Inferior parietal cortex (tissue), 1 donor: ENCODE results near the gene LPP.

Source experiments
- DNase-seq: peaks from one replicate; pipeline ENCODE4 v3.0.0-alpha.2; 2016; ENCODE audit errors: extremely low spot score

Gene LPP

GRCh38 chr3:188908002-188908850 lies 754.3 kb downstream of the LPP start:
- no peak for DNase-seq

- no peak for DNase-seq
These were observed 757.3 kb downstream of the LPP start for GRCh38 chr3:188911026-188911850.

GRCh38 chr3:188913084-188913483 lies 759.1 kb downstream of the LPP start:
- DNase-seq: no peak

GRCh38 chr3:188914552-188914951 lies 760.6 kb downstream of the LPP start:
- DNase-seq: no peak

GRCh38 chr3:188915127-188915526 lies 761.2 kb downstream of the LPP start:
- DNase-seq: no peak

GRCh38 chr3:188916934-188917401 lies 763.0 kb downstream of the LPP start:
- DNase-seq: no peak

- DNase-seq: no peak
These were observed 764.1 kb downstream of the LPP start for GRCh38 chr3:188918093-188918492.

- no peak for DNase-seq
These were observed 769.7 kb downstream of the LPP start for GRCh38 chr3:188923671-188924070.

- no peak for DNase-seq
These were observed 771.4 kb downstream of the LPP start for GRCh38 chr3:188925376-188925775.

GRCh38 chr3:188926111-188926510 lies 772.2 kb downstream of the LPP start:
- no peak for DNase-seq

- DNase-seq: no peak
These were observed 773.0 kb downstream of the LPP start for GRCh38 chr3:188926741-188927511.

- DNase-seq: no peak
These were observed 774.0 kb downstream of the LPP start for GRCh38 chr3:188927971-188928370.

GRCh38 chr3:188929137-188929536 lies 775.2 kb downstream of the LPP start:
- no peak for DNase-seq

GRCh38 chr3:188931036-188931435 lies 777.1 kb downstream of the LPP start:
- no peak for DNase-seq

GRCh38 chr3:188931531-188931930 lies 777.6 kb downstream of the LPP start:
- DNase-seq: no peak

GRCh38 chr3:188934989-188935388 lies 781.0 kb downstream of the LPP start:
- DNase-seq: no peak

GRCh38 chr3:188936597-188937107 lies 782.7 kb downstream of the LPP start:
- DNase-seq: no peak

- no peak for DNase-seq
These were observed 783.4 kb downstream of the LPP start for GRCh38 chr3:188937389-188937788.

- DNase-seq: no peak
These were observed 785.0 kb downstream of the LPP start for GRCh38 chr3:188938999-188939398.

GRCh38 chr3:188939814-188940572 lies 786.0 kb downstream of the LPP start:
- no peak for DNase-seq
